Natural killer cell (primary cell): ENCODE data around the gene SLC6A18. TPM values are rescaled to one million over a fixed set of nuclear protein-coding genes. Genes with fewer than 3 reads are reported as not detected.
A peak's percentile ranks its signal among the peaks of the same experiment; 100 is the strongest.

ENCODE experiments used
- ATAC-seq, 3 donors: fragments of 150-1000 bp in 2 of 3; fragments of 200-7000 bp in 1 of 3; cut with Tn5 transposase; 1 replicate in 1 of 3; 2 replicates in 2 of 3; pipeline ENCODE4 v1.10.0; 2021; ENCODE audit warnings: mild to moderate bottlenecking in 2 of 3, moderate library complexity in 2 of 3
- DNase-seq, 2 donors: peaks; one replicate each; pipeline versions ENCODE4 v3.0.0 to v3.0.0-alpha.2; 2013 to 2021; ENCODE audit warnings: mixed read lengths in 1 of 2
- H3K27ac ChIP-seq: one replicate; pipeline ENCODE4 v1.5.1; 2013; ENCODE audit warnings: mild to moderate bottlenecking, low read length
- H3K27me3 ChIP-seq: one replicate; pipeline ENCODE4 v1.6.1; 2013; ENCODE audit warnings: low read length; ENCODE audit not compliant: control insufficient read depth, insufficient read depth
- H3K36me3 ChIP-seq: one replicate; pipeline ENCODE4 v1.6.1; 2013; ENCODE audit warnings: low read length; ENCODE audit not compliant: control insufficient read depth, insufficient read depth
- H3K4me1 ChIP-seq: one replicate; pipeline ENCODE4 v1.6.1; 2013; ENCODE audit warnings: low read length; ENCODE audit not compliant: control insufficient read depth, insufficient read depth
- H3K4me3 ChIP-seq: one replicate; pipeline ENCODE4 v1.5.1; 2013; ENCODE audit warnings: low read length
- H3K9me3 ChIP-seq: one replicate; pipeline ENCODE4 v1.6.1; 2013; ENCODE audit warnings: low read length; ENCODE audit not compliant: control insufficient read depth, insufficient read depth
- H3K27ac Mint-ChIP-seq, 2 donors: one replicate each; pipeline ENCODE4 v1.8.0; 2022; ENCODE audit warnings: mild to moderate bottlenecking in 2 of 2, mixed read lengths in 2 of 2, moderate library complexity in 1 of 2
- H3K27me3 Mint-ChIP-seq, 2 donors: one replicate each; pipeline ENCODE4 v1.8.0; 2022; ENCODE audit warnings: low read depth in 2 of 2, mixed read lengths in 2 of 2
- H3K36me3 Mint-ChIP-seq: one replicate; pipeline ENCODE4 v1.8.0; 2022; ENCODE audit warnings: mixed read lengths
- H3K4me1 Mint-ChIP-seq, 2 donors: one replicate each; pipeline ENCODE4 v1.8.0; 2022; ENCODE audit warnings: mixed read lengths in 2 of 2
- H3K4me3 Mint-ChIP-seq: one replicate; pipeline ENCODE4 v1.8.0; 2022; ENCODE audit warnings: mild to moderate bottlenecking, moderate library complexity, mixed read lengths
- H3K9me3 Mint-ChIP-seq, 2 donors: one replicate each; pipeline ENCODE4 v1.8.0; 2022; ENCODE audit warnings: mixed read lengths in 2 of 2
- CTCF ChIP-seq: fragments of 200-600 bp; IDR thresholded peaks from one replicate; pipeline ENCODE4 v1.8.0; 2022; ENCODE audit warnings: antibody characterized with exemption
- WGBS: methylation state at CpG from one replicate; pipeline ENCODE4 v1.1.7; 2013; ENCODE audit warnings: missing lambda C conversion rate; ENCODE audit not compliant: insufficient coverage; 5-methylcytosine and 5-hydroxymethylcytosine counted together
- intact Hi-C: fragments of 100-400 bp; cut with micrococcal nuclease; formaldehyde crosslinking; loops from one replicate; pipeline ENCODE4 v1.14.2; 2022
- total RNA-seq, 4 donors: library from RNA; stranded (reverse); fragments of 120-200 nt in 1 of 4; gene quantifications; one replicate each; pipeline versions ENCODE4 v1.2.3 to v1.2.4, GENCODE V29; 2013 to 2022

SLC6A18 gene
- total RNA-seq, 3 donors from 2014 or later (not counting 1 experiment from before 2014, with no cell fraction given) = not detected

DNA sequence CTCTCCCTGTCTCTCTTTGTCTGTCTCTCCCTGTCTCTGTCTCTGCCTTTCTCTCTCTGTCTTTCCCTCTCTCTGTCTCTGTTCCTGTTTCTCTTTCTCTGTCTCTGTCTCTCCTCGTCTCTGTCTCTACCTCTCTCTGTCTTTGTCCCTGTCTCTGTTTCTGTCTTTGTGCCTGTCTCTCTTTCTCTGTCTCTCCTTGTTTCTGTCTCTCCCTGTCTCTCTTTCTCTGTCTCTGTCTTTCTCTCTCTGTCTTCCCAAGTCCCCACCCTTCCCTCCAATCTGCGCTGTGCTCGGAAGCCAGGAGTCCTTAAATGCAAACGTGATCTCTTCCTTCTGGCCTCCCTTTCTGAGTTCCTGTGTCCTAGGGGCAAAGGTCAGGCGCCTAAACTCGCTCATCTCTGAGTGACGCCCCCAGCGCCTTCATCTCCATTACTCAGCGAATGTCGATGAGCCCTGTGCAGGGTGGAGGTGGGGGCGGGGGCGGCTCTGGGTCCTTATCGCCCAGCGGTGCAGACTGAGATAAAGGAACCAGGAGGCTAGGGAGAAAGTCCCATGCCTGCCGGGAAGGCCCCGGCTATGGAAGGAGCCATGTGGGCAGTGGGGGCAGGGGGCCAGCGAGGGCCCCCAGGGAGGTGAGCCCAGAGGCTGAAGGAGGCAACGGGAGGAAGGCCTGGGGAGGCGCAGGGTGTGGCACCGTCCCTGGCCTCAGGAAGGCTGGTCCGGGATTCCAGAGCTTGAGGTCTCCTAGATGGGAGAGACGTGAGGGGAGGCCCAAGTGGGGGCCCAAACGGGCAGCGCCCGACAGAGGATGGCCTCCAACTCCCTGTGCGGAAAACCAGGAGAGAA, 25.3 kb upstream of the SLC6A18 start:
- no peak for TF ChIP-seq CTCF
- WGBS = 73% methylated on average over 26 of the region's 26 CpGs
- Histone ChIP-seq H3K4me3 (no peak overlapping the region), H3K4me1 (no peaks in the 10 kb centered on the region), H3K9me3 (no peaks in the 10 kb centered on the region), H3K27ac (no peak overlapping the region), H3K36me3 (no peaks in the 10 kb centered on the region), H3K27me3 (no peaks in the 10 kb centered on the region)
- Mint-ChIP-seq H3K27me3 (peaks cover 1 to 5% of the 10 kb centered on the region in 2 donors), H3K27ac (no peak overlapping the region), H3K4me3 (no peak overlapping the region), H3K9me3 (no peaks in the 10 kb centered on the region), H3K4me1 (no peaks in the 10 kb centered on the region), H3K36me3 (no peaks in the 10 kb centered on the region)
- intact Hi-C loops = no loop called here
- DNase-seq (peak in 1 of 2 donors; percentile 20), ATAC-seq (no peak)

- H3K9me3 ChIP-seq = no peaks in the 10 kb centered on the region
- Mint-ChIP-seq H3K27me3 (peaks cover 5 to 8% of the 10 kb centered on the region in 2 donors), H3K4me1 (no peaks in the 10 kb centered on the region), H3K36me3 (no peaks in the 10 kb centered on the region), H3K4me3 (no peak overlapping the region), H3K27ac (no peak overlapping the region), H3K9me3 (no peaks in the 10 kb centered on the region)
- 75% methylated on average over 28 of the region's 28 CpGs for WGBS
- intact Hi-C loops = no loop called here
- no peaks in the 10 kb centered on the region for H3K4me1 ChIP-seq
- no peak overlapping the region for H3K4me3 ChIP-seq
- H3K27ac ChIP-seq = no peak overlapping the region
- DNase-seq (no peak), ATAC-seq (no peak)
- H3K36me3 ChIP-seq = no peaks in the 10 kb centered on the region
- TF ChIP-seq CTCF = no peak
- H3K27me3 ChIP-seq = no peaks in the 10 kb centered on the region
Measured at GRCh38 chr5:1200495-1201326, 24.5 kb upstream of the SLC6A18 start.

DNA sequence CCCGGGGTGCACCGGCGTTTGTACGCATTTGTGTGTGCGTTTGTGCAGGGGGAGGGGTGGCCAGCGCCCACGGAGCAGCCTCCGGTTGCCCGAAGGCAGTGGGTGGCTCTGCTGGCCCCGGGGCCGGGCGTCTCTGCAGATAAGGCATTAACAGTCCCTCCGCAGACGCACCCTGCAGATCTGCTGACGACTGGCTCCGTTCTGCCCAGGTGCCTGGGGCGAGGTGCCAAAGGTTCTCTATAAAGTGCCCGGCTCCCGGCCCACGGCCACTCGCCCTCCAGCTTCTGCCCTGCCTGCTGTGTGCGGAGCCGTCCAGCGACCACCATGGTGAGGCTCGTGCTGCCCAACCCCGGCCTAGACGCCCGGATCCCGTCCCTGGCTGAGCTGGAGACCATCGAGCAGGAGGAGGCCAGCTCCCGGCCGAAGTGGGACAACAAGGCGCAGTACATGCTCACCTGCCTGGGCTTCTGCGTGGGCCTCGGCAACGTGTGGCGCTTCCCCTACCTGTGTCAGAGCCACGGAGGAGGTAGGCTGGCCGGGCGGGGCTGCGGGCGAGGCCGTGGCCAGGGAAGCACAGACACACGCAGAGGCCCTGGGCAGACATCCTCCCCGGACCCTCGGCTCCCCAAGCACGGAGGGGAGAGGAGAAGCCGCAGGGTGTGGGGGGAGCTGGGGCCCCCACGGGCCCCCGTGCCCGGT, 23.7 kb upstream of the SLC6A18 start, which contains the start of gene SLC6A19:
Gene SLC6A19 (plus strand): TSS at position 269 of the 699 bp plus-strand sequence. CDS start 56 bp downstream, at position 325.
- intact Hi-C loops = no loop called here
- Histone ChIP-seq H3K4me3 (no peak within 1 kb of the TSS), H3K9me3 (no peaks in the 10 kb centered on the region), H3K36me3 (no peaks in the 10 kb centered on the region), H3K4me1 (no peaks in the 10 kb centered on the region), H3K27me3 (no peaks in the 10 kb centered on the region), H3K27ac (no peak within 1 kb of the TSS)
- H3K4me1 Mint-ChIP-seq = no peaks in the 10 kb centered on the region
- ATAC-seq = no peak
- peaks cover 7 to 8% of the 10 kb centered on the region in 2 donors for H3K27me3 Mint-ChIP-seq
- no peak within 1 kb of the TSS for H3K27ac Mint-ChIP-seq
- no peak for TF ChIP-seq CTCF
- no peak within 1 kb of the TSS for H3K4me3 Mint-ChIP-seq
- no peaks in the 10 kb centered on the region for H3K36me3 Mint-ChIP-seq
- DNase-seq = no peak
- H3K9me3 Mint-ChIP-seq = no peaks in the 10 kb centered on the region
- 81% methylated on average over 51 of the region's 51 CpGs for WGBS
